OCI-LY1 (cell line): ENCODE data around the gene YDJC.

Source experiments
- CTCF ChIP-seq: fragments of 200-600 bp; sonication (generic), shearing (Covaris generic); IDR thresholded peaks from 2 replicates; pipeline ENCODE4 v1.5.1; 2017; ENCODE audit warnings: mild to moderate bottlenecking, antibody characterized with exemption, low read length, moderate library complexity, mixed read lengths
- EZH2 ChIP-seq: fragments of 200-600 bp; sonication (generic), shearing (Covaris generic); IDR thresholded peaks from 2 replicates; pipeline ENCODE4 v1.8.0; 2017; ENCODE audit warnings: borderline replicate concordance, mixed run types, mild to moderate bottlenecking, antibody characterized with exemption, low read length, moderate library complexity, mixed read lengths

GRCh38 chr22:21602579-21602978 lies 27.2 kb downstream of the YDJC start:
- TF ChIP-seq CTCF, result no peak
- no peak for TF ChIP-seq EZH2
